Keratinocyte (primary cell): ENCODE measurements around the gene BPGM. TPM values are rescaled to one million over a fixed set of nuclear protein-coding genes. Genes with fewer than 3 reads are reported as not detected.

Source experiments
- DNase-seq: peaks from one replicate; pipeline ENCODE4 v3.0.0-alpha.2; 2011; ENCODE audit warnings: low read depth, missing footprints, low spot score
- FAIRE-seq: peaks from 2 replicates; lab custom pipeline; 2011; peaks lifted over from hg19 to GRCh38; lab: Jason Lieb, UNC
- H2AFZ ChIP-seq: 2 replicates; pipeline ENCODE4 v1.6.0; 2012; ENCODE audit warnings: low read length, control low read depth, inconsistent platforms; ENCODE audit not compliant: control insufficient read depth
- H3K27ac ChIP-seq: 2 replicates; pipeline ENCODE4 v1.5.1; 2011; ENCODE audit warnings: low read length; ENCODE audit not compliant: control insufficient read depth, insufficient read depth
- H3K27me3 ChIP-seq: 3 replicates; pipeline ENCODE4 v1.6.0; 2011; ENCODE audit warnings: low read length; ENCODE audit not compliant: control insufficient read depth, insufficient read depth; ENCODE audit errors: extremely low read depth
- H3K36me3 ChIP-seq, 2 experiments: 2 replicates in 1 of 2; 3 replicates in 1 of 2; pipeline ENCODE4 v1.5.1; 2011; ENCODE audit warnings: low read length in 2 of 2, mild to moderate bottlenecking in 1 of 2; ENCODE audit not compliant: control insufficient read depth in 2 of 2, insufficient read depth in 2 of 2; ENCODE audit errors: extremely low read depth in 1 of 2
- H3K4me1 ChIP-seq: 3 replicates; pipeline ENCODE4 v1.5.1; 2011; ENCODE audit warnings: low read length; ENCODE audit not compliant: control insufficient read depth, insufficient read depth; ENCODE audit errors: extremely low read depth
- H3K4me2 ChIP-seq: 3 replicates; pipeline ENCODE4 v1.6.0; 2011; ENCODE audit warnings: low read depth, low read length; ENCODE audit not compliant: control insufficient read depth, insufficient read depth; ENCODE audit errors: extremely low read depth
- H3K4me3 ChIP-seq, 3 experiments: fragments of 200-600 bp in 1 of 3; sonication (generic) in 1 of 3; 2 replicates in 2 of 3; 3 replicates in 1 of 3; pipeline ENCODE4 v1.5.1; 2011 to 2016; ENCODE audit warnings: low read length in 3 of 3, mild to moderate bottlenecking in 3 of 3, control low read depth in 2 of 3, inconsistent platforms in 1 of 3, low read depth in 1 of 3, mixed read lengths in 1 of 3, mixed run types in 1 of 3, moderate library complexity in 1 of 3; ENCODE audit not compliant: control insufficient read depth in 2 of 3, insufficient read depth in 2 of 3; ENCODE audit errors: extremely low read depth in 1 of 3
- H3K79me2 ChIP-seq: 2 replicates; pipeline ENCODE4 v1.6.0; 2012; ENCODE audit warnings: low read length; ENCODE audit not compliant: control insufficient read depth, insufficient read depth
- H3K9ac ChIP-seq: 3 replicates; pipeline ENCODE4 v1.6.0; 2011; ENCODE audit warnings: low read length; ENCODE audit not compliant: control insufficient read depth, insufficient read depth; ENCODE audit errors: extremely low read depth
- H3K9me1 ChIP-seq: 3 replicates; pipeline ENCODE4 v1.6.0; 2011; ENCODE audit warnings: low read length; ENCODE audit not compliant: control insufficient read depth, insufficient read depth; ENCODE audit errors: extremely low read depth
- H3K9me3 ChIP-seq: 2 replicates; pipeline ENCODE4 v1.5.1; 2012; ENCODE audit warnings: low read depth, low read length; ENCODE audit not compliant: control insufficient read depth
- H4K20me1 ChIP-seq: 3 replicates; pipeline ENCODE4 v1.6.0; 2011; ENCODE audit warnings: low read length; ENCODE audit not compliant: control insufficient read depth, insufficient read depth; ENCODE audit errors: extremely low read depth
- CTCF ChIP-seq, 3 experiments: IDR thresholded peaks in 1 of 3; conservative IDR thresholded peaks in 1 of 3; optimal IDR thresholded peaks in 1 of 3; 2 replicates in 2 of 3; 3 replicates in 1 of 3; pipeline versions ENCODE3 to v1.5.1; 2011; ENCODE audit warnings: low read length in 3 of 3, mild to moderate bottlenecking in 3 of 3, moderate library complexity in 2 of 3, control low read depth in 1 of 3, inconsistent platforms in 1 of 3; ENCODE audit not compliant: insufficient read depth in 2 of 3; ENCODE audit errors: extremely low read depth in 1 of 3
- EZH2 ChIP-seq: IDR thresholded peaks from one replicate; pipeline ENCODE4 v1.6.1; 2012; ENCODE audit warnings: inconsistent platforms, mild to moderate bottlenecking, low read length, moderate library complexity
- dilution Hi-C: fragments of 300-500 bp; cut with MboI; formaldehyde crosslinking; loops from one replicate; pipeline ENCODE4 v1.7.0; 2020; ENCODE audit warnings: low sequenced_read_pairs; ENCODE audit not compliant: extremely low pct_ligation_motif_present
- polyA plus RNA-seq, 5 experiments: library from polyadenylated mRNA; depleted of rRNA in 3 of 5; stranded (reverse) in 3 of 5; stranded (forward) in 1 of 5; unstranded in 1 of 5; fragments of >200 nt; gene quantifications; 1 replicate in 1 of 5; 2 replicates in 3 of 5; 3 replicates in 1 of 5; pipeline versions ENCODE4 v1.2.1 to v1.2.3, GENCODE V29; 2011 to 2012; ENCODE audit warnings: missing spikeins in 2 of 5, low read depth in 1 of 5, low replicate concordance in 1 of 5

The BPGM gene
- polyA plus RNA-seq, 1 donor (not counting 4 experiments of a cell fraction or from before 2014, with no cell fraction given), result 31.2 TPM

DNA sequence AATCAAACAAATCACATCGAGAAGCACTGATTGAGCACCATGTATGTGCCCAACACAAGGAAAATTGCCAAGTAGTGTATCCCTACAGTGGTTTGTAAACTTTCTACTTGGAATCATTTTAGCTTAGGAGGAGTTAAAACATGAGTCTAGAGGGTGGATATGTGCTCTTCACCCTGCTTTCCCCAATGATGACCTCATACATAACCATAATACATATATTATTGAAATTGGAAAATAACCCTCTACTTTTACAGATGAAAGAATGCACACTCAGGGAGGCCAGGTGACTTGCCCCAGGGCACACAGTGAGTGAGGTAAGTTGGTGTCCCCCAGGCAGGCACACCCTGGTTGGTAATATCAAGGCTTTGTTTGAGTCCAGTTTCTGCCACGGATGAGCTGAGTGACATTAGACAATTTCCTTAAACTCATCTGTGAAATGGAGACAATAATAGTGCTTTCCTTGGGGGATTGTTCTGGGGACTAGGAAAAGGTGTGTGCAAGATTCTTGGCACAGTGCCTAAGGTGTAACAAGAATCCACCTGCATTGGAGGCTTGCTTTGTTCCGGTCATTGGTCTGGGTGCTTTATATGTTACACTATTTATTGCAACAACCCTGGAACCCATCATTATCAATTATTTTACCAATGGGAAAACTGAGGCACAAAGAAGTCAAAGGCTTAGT is 50.7 kb downstream of the BPGM start:
- dilution Hi-C loops, result no loop called here
- H3K36me3 ChIP-seq, result no peaks in the 10 kb centered on the region
- H2AFZ ChIP-seq, result no peak overlapping the region
- no peaks in the 10 kb centered on the region for H3K79me2 ChIP-seq
- no peak overlapping the region for H3K27ac ChIP-seq
- H3K4me3 ChIP-seq, result no peak overlapping the region
- peaks cover 29% of the 10 kb centered on the region for H3K4me1 ChIP-seq
- TF ChIP-seq CTCF (optimal IDR thresholded peaks at IDR 0.05 in 1 of 3, IDR thresholded peaks at IDR 0.05 in 1 of 3, conservative IDR thresholded peaks at IDR 0.05 in 1 of 3; ENCODE audit: extremely low read depth in 1 of 3, insufficient read depth in 2 of 3, low read length in 3 of 3) (no peak), EZH2 (no peak)
- no peak overlapping the region for H3K4me2 ChIP-seq
- no peaks in the 10 kb centered on the region for H4K20me1 ChIP-seq
- H3K27me3 ChIP-seq, result no peaks in the 10 kb centered on the region
- H3K9me3 ChIP-seq, result no peaks in the 10 kb centered on the region
- DNase-seq, result no peak
- H3K9ac ChIP-seq, result no peak overlapping the region
- no peaks in the 10 kb centered on the region for H3K9me1 ChIP-seq
- FAIRE-seq, result no peak

DNA sequence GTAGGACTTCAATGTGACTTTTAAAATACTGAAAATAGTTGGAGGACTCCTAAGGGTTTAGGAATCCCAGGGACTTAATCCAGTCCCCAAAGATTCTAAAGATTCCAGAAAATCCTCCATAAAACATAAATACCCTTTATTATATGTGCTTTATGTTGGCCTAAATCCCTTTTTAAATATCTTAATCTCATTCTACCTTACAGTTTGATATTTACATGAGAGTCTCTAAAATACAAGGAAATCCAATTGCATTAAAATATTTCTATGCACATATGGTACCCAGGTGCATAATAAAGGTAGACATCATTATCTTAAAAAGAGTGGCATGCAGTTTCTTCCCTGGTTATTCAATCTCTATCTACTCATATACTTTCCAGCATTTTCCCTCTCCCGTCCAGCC is 51.8 kb downstream of the BPGM start:
- H3K4me1 ChIP-seq, result peaks cover 17% of the 10 kb centered on the region

More for the DNA sequence above, 51.8 kb downstream of the BPGM start:
- Histone ChIP-seq H3K4me3 (no peak overlapping the region), H3K27ac (no peak overlapping the region), H3K4me2 (no peak overlapping the region), H3K9me1 (no peaks in the 10 kb centered on the region), H3K79me2 (no peaks in the 10 kb centered on the region), H3K36me3 (no peaks in the 10 kb centered on the region), H4K20me1 (no peaks in the 10 kb centered on the region), H3K27me3 (no peaks in the 10 kb centered on the region), H3K9me3 (no peaks in the 10 kb centered on the region), H2AFZ (no peak overlapping the region), H3K9ac (no peak overlapping the region)
- dilution Hi-C loops, result no loop called here
- TF ChIP-seq EZH2 (no peak), CTCF (optimal IDR thresholded peaks at IDR 0.05 in 1 of 3, IDR thresholded peaks at IDR 0.05 in 1 of 3, conservative IDR thresholded peaks at IDR 0.05 in 1 of 3; ENCODE audit: extremely low read depth in 1 of 3, insufficient read depth in 2 of 3, low read length in 3 of 3) (no peak)
- DNase-seq (no peak), FAIRE-seq (no peak)
